Nucleus accumbens (tissue), 56 donors: Measurements from ENCODE around the gene HOOK2.

Experiments
- DNase-seq, 56 donors: peaks; one replicate each; lab custom pipeline; 2025; lab: John Stamatoyannopoulos, UW

HOOK2 gene

DNA sequence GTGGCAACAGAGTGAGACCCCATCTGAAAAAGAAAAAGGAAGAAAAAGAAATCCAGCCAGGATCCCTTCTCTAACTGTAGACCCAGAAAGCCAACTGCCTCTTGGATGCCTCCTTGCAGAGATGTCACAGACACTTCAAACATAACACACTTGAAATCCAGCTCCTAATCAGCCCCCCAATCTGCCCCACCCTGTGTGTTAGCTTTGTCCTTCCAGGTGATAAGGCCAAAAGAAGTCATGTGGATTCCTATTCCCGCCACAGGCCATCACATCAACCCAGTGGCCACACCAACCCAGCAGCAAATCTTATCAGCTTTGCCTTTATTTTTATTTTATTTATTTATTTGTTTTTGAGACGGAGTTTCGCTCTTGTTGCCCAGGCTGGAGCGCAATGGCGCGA is 15.7 kb downstream of the HOOK2 start:
- no peak for DNase-seq

DNA sequence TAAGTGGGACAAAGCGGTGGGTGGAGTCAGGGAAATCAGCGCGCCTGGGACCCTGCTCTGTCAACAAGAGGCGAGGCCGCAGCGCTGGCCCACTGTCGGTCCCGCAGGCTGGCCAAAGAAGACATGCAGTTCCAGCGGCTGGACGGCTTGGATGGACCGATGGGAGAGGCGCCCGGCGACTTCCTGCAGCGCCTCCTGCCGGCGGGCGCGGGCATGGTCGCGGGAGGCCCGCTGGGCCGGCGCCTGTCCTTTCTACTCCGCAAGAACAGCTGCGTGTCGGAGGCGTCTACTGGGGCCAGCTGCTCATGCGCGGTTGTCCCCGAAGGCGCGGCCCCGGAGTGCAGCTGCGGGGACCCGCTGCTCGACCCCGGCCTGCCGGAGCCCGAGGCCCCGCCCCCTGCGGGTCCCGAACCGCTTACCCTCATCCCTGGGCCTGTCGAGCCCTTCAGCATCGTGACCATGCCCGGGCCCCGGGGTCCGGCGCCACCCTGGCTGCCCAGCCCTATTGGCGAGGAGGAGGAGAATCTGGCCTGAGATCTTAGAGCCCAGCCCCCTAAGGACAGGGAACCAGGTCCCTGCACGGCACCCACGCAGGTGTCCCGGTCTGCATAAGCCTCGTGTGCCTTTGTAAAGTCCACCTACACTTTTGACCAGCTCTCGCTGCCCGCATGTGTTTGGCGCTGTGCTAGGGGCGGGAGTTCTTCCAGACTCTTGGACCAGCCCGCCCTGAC is 17.6 kb downstream of the HOOK2 start:
- peak in 42 of 56 donors; percentile 1 to 74 (median 36) for DNase-seq

DNA sequence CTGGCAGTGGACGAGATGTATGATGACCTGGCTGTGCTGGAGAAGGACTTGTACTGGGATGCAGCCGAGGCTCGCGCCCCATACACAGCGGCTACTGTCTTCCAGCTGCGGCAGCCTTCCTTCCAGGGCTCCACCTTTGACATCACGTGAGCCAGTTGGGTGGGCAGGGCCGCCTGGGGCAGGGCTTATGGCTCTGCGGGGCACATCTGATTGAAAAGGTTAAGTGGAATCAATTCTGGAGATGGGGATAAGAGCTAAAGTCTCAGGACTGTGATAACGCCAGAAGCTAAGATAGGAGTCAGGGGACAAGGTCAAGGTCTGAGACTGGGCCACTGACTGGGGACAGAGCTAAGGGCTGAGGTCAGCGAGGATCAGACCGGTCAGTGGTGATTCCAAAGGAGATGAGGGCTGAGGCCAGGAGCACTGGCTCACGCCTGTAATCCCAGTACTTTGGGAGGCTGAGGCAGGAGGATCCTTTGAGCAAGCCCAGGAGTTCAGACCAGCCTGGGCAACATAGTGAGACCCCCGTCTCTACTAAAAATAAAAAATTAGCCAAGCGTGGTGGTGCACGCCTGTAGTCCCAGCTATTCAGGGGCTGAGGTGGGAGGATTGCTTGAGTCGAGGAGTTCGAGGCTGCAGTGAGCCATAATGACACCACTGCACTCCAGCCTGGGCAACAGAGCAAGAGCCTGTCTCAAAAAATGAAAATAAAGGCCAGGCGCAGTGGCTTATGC is 19.0 kb downstream of the HOOK2 start:
- no peak for DNase-seq

DNA sequence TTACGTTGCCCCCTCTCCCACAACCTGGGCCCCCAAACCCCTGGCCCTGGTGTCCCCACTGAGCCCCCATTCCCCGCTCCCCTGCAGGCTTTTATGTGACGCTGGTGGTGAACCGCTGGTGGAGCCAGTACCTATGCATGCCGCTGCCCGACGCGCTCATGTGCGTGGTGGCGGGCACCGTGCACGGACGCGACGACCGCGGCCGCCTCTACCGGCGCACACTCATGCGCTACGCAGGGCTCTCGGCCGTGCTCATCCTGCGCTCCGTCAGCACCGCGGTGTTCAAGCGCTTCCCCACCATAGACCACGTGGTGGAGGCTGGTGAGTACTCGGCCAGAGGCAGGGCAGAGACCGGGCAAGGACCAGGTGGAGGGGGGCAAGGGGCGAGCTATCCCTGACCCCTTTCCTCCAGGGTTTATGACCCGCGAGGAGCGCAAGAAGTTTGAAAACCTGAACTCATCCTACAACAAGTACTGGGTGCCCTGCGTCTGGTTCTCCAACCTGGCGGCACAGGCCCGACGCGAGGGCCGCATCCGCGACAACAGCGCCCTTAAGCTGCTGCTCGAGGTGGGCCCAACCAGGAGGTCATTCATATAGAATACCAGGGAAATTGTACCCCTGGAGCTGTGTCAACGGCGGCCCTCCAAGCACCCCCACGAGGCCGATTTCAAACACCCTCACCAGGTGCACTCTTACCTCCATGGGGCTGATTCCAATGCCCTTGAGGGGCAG is 20.7 kb downstream of the HOOK2 start:
- no peak for DNase-seq

DNA sequence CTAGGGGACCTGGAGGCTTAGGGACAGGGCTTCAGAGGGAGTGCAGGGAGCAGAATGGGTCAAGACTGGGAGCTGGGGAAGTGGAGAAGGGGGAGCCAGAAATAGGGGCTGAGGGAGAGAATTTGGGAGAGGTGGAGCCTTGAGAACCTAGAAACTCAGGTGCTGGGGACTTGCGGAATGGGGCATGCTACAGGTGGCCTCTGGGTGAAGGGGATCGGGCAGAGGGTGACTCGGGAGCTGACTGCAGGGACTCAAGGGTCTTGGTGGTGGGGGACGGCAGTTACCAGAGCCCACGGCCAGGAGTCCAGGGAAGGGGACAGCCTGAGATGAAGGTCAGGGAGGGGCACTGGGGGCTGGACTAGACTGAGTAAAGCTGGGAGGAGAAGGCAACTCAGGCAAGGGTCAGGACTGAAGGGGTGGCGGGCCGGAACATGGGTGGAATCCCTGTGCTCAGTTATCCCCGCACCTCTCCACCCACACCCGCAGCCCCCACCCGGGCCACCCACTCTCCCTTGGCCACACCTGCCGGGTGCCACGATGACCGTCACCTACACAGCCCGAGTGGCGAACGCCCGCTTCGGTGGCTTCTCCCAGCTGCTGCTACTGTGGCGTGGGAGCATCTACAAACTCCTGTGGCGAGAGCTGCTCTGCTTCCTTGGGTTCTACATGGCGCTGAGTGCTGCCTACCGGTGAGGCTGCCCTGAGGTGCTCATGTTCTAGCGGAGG is 23.1 kb downstream of the HOOK2 start:
- DNase-seq, result no peak

DNA sequence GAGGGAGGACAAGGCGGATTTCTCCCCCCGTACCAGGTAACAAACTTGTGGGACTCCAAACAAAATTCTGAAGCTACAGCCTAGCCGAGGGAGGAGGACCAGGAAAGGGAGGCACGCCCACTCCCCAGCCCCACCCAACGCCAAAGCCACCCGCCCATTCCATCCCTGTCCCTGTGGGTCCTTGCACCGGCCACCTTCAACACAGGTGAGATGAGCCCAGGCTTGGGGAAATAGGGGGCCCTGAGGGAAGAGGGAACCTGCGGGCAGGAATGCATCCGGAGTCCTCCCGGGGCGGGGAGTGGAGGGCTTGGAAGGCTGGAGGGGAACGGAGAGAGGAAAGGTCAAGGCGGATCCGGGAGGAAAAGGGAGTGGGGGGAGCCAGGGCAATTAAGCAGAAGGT is 23.7 kb downstream of the HOOK2 start, which contains the start of gene BEST2:
BEST2 (plus strand) TSS at position 157 of the 400 bp plus-strand sequence. CDS start 802 bp downstream, outside the sequence.
- no peak for DNase-seq

DNA sequence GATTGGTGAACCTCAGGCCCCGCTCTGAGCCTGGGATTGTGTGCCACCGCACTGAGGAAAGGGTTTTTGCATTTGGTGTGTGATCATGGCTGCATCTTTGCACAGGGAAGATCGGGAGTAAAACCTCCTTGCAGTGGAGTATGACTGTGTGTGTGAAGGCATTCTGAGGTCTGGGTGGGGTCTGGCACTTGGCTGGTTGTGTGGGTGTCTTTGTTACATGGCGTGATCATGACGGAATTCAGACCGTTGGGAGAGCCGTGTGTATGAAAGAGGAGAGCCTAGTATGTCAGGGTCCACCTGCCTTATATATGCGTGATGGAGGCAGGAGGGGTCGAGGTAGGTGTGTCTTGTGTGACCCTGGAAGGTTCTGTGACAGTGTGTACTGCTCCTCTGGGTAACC is 24.5 kb downstream of the HOOK2 start:
- DNase-seq, result no peak

DNA sequence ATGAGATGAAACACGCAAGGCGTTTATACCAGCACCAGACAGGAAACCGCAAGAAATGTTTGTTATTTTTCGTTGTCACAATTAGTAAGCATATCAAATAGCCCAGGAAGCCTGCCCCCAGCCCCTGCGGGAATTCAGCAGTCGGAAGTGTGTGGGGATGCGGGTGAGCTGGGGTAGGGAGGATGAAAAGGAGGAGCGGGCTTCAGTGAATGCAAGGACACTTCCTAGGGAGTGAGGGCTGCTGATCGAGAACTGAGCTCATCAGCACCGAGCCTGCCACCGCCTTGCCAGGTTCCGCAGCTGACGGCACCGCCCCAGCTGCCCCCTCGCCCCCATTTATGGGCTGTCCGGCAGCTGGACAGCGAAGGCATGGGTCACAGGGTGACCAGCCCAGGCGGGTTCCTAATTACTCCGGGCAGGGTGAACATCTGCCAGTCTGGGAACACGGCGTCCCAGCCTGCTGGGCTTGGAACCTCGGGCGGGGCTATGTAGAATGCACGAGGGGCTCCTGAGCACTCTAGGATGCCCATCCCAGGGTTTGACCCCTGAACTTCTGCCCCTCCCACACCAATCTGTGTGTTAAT is 25.3 kb downstream of the HOOK2 start:
- DNase-seq, result no peak

DNA sequence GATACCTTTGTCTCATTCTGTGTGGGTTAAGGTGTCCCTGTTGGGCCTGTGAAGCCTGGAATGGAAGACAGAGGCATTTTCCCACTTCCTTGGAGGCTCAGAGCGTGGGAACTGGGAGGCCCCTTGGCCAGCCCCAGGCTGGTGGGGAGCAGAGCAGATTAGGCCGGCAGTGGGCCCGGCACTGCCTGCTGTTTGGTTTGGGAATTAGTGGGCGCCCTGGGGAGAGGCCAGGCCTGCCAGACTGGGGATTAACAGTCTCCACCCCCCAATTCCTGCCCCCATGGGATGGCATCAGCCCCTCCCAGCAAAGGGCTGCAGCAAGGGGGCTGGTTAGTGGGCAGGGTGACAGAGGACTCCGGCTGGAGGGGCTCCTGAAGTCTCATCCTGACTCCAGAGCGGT is 26.9 kb downstream of the HOOK2 start:
- no peak for DNase-seq

DNA sequence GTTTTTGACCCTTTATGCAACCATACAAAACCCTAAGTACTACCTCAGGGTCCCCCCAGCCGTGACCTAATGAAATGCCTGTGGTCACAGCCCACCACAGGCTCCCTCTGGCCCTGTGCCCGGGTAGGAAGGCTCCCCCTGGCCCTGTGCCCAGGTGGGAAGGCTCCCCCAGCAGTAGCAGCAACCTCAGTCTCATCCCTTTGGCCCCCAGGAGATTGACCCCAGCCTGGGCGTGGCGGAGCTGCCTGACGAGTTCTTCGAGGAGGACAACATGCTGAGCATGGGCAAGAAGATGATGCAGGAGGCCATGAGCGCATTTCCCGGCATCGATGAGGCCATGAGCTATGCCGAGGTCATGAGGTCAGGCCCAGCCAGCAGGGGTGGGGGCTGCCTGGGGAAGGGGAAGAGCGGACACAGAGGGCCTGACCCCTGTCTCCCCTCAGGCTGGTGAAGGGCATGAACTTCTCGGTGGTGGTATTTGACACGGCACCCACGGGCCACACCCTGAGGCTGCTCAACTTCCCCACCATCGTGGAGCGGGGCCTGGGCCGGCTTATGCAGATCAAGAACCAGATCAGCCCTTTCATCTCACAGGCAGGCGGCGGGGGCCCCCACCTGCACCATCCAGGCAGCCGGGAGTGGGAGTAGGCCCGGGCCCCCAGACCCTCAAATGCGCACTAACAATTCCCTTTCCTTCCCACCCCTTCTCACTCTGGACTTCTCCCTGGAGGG is 30.0 kb downstream of the HOOK2 start:
- DNase-seq, result no peak

DNA sequence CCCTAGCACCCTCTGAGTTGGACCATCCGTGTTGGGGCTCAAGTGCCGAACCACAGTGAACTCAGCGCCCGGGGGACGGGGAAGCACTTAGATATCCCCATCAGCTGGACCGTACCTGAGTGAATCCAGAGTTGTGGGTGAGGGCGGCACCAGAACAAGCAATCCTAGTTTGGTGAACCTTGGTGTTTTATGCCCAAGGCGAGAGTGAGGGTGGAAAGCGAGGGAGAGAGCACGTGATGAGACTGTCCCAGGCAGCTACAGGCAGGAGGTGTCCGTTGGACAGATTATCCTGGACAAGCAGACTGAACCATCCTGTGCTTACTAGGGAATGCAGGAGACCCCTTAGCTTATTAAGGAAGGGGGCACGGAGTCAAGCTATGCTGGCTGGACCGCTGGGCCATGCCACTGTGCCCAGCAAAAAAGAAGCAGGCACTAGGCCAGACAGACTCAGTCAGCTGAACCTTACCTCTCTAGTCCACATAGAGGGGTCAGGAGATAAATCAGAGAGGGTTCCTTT is 37.5 kb downstream of the HOOK2 start:
- DNase-seq, result no peak

DNA sequence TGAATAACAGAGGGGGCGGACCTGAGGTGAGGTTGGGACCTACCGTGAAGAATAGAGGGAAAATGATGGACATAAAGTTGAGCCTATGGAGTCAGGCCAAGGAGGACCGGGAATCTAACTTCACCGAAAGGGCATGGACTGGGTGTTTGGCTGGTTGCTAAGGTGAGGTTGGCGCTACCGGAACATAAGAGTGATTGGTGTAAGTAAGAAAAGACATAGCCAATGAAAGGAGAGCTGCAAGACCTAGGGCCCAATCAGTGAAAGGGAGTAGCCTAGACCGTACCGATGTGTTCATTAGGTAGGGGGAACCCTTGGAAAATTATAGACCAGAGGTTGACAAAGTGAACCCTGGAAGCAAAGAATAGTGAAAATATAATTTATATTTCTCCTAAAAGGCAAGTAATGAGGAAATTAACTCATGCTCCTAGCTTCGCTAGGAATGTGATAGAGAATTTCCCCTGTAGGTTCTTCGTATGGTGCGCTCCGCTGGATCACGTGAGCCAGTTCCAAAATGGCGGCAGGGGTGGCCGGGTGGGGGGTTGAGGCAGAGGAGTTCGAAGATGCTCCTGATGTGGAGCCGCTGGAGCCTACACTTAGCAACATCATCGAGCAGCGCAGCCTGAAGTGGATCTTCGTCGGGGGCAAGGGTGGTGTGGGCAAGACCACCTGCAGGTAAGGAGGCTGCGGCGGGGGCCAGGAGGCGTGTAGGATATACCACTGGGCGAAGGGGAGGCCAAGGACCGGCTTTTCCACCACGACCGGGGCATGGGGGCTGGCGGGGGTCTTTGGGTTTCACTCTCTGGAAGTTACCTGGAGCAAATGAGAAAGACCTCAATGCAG is 38.1 kb downstream of the HOOK2 start, which contains the start of gene GET3:
GET3 (plus strand) TSS at position 503 of the 840 bp plus-strand sequence; CDS start at position 512, 9 bp downstream.
- DNase-seq, result peak; percentile 41 to 99 (median 88)

DNA sequence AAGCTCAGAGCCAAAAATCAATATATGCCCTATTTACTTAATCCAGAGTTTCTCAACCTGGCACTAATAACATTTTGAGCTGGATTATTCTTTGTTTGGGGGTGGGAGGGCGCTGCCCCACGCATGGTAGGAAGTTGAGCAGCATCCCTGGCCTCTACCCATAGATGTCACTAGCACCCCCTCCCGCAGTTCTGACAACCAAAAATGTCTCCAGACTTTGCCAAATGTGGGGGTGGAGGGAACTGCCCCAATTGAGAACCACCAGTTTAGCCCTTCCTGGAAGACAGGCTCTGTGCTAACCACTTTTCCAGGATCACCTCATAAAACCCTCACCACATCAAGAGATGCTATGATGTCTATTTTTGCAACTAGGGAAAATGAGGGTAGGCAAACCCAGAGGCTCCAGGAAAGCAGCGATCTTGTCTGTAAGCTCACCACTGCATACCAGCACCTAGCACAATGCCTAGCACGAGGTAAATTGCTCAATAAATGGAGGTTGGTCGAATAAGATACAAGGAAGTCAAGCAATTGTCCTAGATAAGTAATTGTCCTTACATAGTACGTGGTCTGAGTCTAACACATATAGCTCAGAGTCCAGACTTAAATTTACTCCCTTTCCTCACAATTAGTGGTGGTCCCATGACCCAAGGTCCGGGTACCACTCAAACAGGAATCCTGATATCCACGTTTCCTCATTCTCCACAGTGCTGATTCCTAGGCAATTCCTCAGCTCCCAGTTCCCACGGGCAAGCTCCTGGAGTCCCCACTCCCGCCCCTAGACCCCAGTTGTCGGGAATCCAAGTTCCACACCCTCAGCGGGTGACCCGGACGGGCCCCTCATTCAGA is 41.8 kb downstream of the HOOK2 start:
- peak in 8 of 56 donors; percentile 1 to 22 (median 6) for DNase-seq

DNA sequence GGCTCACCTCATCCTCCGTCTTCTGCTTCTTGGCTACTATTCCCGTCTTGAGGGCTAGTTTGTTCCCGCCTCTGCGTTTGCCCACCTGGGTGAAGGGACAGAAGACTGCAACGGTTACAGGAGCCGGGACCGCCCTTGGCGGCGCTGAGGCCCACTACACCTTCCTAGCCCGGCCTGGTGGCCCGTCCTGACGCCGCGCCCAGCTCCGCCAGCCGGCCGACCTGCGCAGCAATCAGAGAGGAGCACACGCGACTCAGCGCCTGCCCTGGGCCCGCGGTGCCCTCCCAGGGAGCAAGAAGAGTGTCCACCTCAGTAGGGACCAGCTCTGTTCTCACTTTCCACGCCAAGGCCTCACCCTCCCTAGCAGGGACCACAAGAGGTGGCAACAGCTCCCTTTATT is 44.0 kb downstream of the HOOK2 start:
- no peak for DNase-seq

DNA sequence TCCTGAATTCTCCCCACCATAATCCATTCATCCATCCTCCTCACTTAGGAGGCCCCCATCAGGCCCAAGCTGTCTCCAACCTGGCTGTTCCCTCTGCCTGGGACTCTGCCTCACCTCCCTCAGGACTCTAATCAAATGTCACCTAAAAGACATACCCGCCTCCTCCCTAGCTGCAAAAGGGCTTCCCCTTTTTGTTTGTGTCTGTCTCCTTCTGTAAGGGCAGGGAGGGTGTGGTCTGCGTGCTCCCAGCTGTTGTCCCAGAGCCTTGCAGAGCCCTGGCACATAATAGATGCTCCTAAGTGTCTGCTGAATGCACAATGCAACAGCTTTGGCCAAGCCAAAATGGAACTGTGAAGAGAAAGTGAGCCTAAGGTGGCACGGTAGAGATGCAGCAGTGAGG is 45.3 kb downstream of the HOOK2 start:
- no peak for DNase-seq

DNA sequence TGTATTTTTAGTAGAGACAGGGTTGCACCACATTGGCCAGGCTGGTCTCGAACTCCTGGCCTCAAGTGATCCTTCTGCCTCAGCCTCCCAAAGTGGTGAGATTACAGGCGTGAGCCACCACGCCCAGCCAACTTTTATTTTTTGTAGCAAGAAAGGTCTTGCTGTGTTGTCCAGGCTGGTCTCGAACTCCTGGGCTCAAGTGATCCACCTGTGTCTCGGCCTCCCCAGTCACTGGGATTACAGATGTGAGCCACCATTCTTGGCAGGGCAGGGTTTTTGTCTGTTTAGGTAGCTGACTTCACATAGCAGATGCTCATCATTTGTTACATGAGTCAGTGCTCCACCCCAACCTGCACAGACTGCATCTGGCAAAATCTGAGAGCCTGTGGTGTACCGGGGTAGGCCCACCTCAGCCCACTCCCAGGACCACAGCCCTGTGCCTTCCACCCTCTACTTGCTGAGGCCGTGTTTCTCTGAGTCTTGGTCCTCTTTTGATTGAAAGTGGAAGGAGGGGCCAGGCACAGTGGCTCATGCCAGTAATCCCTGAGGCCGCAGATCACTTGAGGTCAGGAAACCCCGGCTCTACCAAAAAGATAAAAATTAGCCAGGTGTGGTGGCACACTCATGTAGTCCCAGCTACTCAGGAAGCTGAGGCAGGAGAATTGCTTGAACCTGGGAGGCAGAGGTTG is 47.5 kb downstream of the HOOK2 start:
- DNase-seq, result no peak

DNA sequence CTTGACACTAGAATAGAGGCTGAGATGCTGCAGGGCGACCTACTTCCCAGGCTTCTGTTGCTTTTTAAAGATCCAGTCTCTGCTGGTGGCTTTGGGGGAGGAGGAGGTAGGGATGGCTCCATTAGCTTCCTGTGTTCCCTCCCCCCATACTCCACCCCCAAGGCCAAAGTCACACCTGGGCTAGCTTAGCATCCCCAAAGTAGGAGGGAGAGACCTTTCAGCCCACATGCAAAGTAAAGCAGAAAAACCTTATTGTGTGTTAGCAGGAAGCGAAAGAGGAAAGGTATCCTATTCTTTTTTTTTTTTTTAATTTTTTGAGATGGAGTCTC is 48.4 kb downstream of the HOOK2 start:
- no peak for DNase-seq
